HG02885 (cell line): ENCODE data around the gene ROR2.

Source experiments
- ATAC-seq: cut with Tn5 transposase; IDR thresholded peaks from one replicate; pipeline ENCODE4 v1.9.1; 2021; ENCODE audit warnings: mild to moderate bottlenecking; ENCODE audit not compliant: unreplicated experiment, poor library complexity

The ROR2 gene

GRCh38 chr9:91825422-91825821 is 124.6 kb downstream of the ROR2 start:
- no peak for ATAC-seq

- no peak for ATAC-seq
Observed at GRCh38 chr9:91824601-91825305, 125.3 kb downstream of the ROR2 start.

DNA sequence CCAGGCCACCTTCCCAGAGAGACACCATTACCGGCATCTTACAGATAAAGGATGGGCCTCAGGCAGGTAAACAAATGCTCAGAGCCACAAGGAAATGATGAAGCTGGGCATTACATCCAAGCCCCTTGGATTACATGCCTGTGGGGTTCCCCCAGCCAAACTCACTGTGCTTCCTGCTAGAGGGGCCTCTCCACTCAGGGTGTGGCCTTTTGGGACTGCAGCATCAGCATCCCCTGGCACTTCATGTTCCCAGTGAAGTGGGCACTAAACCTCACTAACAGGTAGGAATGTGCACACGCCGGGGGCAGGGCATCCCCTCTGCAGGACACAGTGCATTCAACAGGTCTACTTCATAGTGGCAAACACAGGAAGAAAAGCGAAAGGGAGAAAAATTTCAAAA is 125.9 kb downstream of the ROR2 start:
- no peak for ATAC-seq

- no peak for ATAC-seq
Observed at GRCh38 chr9:91820949-91821880, 128.8 kb downstream of the ROR2 start.

- ATAC-seq: no peak
Observed at GRCh38 chr9:91820126-91820750, 129.8 kb downstream of the ROR2 start.

DNA sequence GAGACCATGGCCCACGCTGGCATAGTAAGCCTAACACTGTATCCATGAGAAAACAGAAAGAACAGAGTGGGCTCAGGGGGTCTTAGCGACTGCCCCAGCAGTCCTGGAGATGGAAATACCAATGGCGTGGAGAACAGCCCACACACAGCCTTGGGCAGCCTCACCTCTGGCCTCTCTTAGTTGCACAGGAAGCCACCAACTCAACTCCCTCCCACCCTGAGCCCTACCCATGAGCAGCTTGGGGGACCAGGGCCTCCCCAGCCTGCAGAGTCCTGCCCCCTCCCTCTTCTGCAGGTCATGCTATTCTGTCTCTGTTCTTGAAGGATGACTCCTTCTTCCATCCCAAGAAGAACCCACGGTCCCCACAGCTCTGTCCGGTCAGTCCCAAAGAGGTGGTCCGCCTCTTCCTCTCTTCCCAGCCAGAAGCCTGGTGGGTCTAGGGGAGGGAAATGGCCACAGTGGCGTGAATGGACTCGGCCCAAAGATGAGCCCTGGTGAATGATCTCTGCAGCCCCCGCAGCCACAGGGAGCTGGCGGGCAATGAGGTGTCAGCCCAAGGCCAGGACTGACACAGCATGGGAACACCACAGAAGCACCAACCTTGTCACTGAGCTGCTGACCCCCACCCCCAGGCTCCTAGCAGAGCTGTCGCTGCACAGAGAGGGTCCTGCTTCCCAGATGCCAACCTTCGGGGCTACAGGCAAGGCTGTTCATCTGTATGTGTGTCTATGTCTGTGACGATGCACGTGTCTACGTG is 131.2 kb downstream of the ROR2 start:
- ATAC-seq: no peak

DNA sequence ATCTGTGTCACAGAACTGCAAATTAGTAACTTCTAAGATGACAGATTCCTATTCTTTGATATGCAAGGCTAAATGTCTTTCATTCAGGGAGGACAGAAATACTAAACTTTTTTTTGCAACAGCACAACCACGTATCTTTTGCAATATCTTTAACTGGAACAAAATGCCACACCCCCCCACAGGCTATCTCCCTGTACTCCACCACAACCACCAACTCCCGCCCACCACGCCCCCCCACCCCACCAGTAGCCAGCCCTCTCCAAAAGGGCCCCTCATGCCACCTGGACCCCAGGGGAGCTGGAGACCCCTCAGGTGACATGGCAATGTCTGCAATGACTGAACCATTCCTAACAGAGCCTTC is 131.8 kb downstream of the ROR2 start:
- ATAC-seq: no peak

DNA sequence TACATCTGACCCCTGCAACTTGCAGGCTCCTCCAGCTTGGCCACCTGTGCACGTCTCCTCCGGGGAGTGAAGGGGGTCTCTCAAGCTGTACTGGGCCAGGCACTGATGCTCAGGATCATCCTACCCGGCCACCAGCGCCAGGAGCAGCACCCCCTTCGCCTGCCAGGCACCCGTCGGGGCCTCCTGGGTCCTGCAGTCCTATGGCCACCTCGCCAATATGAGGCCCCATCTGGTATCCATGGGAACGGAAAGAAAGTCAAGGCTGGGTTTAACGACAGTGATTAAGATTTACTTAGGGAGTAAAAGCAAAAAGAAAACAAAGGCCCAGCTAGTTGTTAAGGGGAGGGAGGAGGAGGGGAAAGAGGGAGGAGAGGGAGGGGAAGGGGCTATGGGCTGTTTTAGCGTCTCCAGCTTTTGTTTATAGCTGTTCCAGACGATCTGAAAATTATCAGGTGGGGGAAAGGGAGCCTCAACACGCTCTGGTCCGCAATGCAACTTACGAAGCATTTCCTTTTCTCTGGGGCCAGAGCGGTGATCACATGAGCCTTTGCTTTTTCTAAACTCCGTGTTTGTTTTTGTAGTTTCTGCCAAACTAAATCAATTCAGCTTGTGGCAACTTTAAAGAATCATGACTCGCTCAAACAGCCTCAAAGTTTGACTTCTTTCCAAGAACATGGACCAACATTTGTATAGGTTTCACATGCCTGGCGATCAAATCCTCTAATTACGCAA is 132.4 kb downstream of the ROR2 start:
- ATAC-seq: no peak

GRCh38 chr9:91817106-91817492 is 132.9 kb downstream of the ROR2 start:
- ATAC-seq: no peak

- ATAC-seq: no peak
Observed at GRCh38 chr9:91816356-91816755, 133.7 kb downstream of the ROR2 start.

- no peak for ATAC-seq
Observed at GRCh38 chr9:91815896-91816295, 134.1 kb downstream of the ROR2 start.

- ATAC-seq: no peak
Observed at GRCh38 chr9:91814753-91815152, 135.3 kb downstream of the ROR2 start.

DNA sequence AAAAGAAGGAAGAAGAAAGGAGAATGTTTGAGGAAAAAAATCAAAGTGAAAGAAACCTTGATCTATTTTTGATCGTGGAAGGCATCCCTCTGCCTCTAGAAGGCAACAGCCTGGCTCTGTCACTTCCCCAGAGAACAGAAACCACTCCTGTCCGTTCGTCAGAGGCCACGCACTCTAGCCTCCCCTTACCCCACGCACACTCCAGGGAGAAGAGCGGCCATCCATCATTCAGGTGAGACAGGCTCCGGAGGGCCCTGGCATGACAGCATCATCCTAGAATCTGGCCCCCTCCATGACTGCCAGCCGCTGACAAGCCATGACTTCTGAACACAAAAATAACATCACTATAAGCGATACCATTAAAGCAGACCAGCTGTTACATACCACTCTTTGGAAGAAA is 135.8 kb downstream of the ROR2 start:
- no peak for ATAC-seq

DNA sequence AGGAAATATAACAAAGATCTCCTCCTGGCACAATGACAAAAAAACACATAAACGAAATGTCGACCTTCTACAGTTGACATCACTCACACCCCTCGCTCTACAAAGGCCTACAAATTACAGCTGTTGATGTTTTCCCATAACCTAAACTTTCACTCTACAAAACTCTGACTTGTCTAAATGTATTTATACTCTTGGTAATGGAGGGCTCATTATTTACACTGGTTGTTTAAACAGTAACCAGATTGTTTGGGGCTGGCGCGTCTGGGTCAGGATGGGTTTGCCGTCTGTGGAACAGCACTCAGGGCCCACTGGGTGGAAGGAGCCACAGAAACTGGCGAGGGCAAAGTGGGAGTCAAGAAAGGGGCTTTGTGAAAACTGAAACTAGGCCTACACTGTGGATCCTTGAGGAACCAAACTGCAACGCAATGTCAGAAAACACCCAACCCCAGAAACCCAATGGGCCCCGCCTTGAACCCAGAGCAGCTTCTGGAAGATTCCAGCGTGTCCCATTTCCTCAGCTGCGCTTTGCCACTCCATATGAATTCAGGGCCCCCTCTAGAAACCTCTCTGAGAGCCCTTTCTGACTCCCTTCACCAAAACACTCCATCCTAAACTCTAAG is 136.7 kb downstream of the ROR2 start:
- no peak for ATAC-seq

DNA sequence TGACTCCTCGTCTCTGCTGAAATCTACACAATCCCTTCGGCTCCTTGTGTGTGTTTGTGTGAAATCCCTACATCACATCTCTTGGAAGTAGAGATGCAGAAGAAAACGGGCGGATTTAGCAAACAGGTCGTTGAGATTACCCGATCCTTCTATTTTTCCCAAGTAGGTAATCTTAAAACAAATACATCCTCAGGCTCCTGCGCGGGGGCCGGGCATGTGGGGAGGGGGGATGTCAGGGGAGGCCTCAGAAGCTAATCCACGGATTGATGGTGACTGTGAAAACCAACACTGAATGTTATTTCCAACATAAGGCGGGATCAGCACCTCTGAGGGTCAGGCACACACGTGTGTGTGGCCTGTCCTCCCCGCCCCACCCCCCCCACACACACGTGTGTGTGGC is 137.8 kb downstream of the ROR2 start:
- ATAC-seq: no peak

DNA sequence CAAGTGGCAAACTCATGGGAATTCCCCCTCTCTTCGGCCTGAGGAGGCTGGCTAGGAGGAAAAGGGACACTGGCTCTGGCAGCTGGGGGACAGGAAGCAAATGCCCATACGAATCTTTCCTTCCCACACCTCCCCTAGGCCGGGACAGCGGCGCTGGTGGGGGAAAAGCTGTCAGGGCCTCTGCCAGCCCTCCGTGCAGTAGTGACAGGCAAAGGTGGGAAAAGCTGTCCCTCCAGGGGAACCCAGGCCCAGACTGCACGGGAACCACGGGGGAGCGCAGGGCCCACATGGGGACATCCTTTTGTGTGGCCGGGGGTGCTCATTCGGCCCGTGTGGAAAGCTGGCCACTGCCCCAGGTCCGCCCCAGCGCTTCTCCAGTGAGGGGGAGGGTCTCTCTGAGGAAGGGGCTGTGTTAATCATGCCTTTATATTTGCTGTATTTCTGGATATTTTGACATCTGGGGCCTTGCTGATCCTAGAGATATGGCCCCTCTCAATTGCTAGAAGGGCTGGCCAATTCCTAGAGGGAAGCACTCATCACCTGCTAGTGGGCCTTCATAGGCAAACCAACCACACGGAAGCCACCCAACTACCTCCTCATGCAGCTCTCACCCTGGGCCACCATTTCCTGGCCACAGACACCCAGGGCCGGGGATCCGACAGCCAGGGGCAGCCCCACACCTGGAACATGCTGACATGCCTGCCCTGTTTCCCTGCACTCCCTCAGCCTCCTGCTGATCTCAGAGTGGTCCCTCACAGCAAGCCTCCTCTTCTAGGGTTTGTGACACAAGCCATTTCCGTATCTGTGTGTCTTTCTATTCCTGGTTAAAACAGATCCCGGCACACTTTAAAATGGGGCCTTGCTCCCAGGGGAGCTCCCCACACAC is 138.8 kb downstream of the ROR2 start:
- ATAC-seq: no peak

- no peak for ATAC-seq
Observed at GRCh38 chr9:91810286-91810905, 139.6 kb downstream of the ROR2 start.
